GM12892 (cell line): Measurements from ENCODE around the gene FGL2.
"Not testable (repeated sequence)": the region's sequence is repeated elsewhere in the genome, so short reads cannot be mapped to it uniquely, and the experiment has no call there.

Experiments
- DNase-seq: peaks from one replicate; pipeline ENCODE4 v3.0.0; 2011; ENCODE audit not compliant: insufficient read length
- FAIRE-seq: peaks from 2 replicates; lab custom pipeline; 2011; peaks lifted over from hg19 to GRCh38; lab: Jason Lieb, UNC
- POLR2A ChIP-seq: IDR thresholded peaks from 2 replicates; pipeline ENCODE4 v1.6.1; 2011; ENCODE audit warnings: low read depth, low read length, control low read depth
- POLR2AphosphoS5 ChIP-seq: IDR thresholded peaks from 2 replicates; pipeline ENCODE4 v1.6.1; 2011; ENCODE audit warnings: low read depth, low read length, control low read depth
- TAF1 ChIP-seq: IDR thresholded peaks from 2 replicates; pipeline ENCODE4 v1.6.1; 2011; ENCODE audit warnings: low read depth, mild to moderate bottlenecking, control low read depth, low read length, borderline replicate concordance

FGL2 gene

DNA sequence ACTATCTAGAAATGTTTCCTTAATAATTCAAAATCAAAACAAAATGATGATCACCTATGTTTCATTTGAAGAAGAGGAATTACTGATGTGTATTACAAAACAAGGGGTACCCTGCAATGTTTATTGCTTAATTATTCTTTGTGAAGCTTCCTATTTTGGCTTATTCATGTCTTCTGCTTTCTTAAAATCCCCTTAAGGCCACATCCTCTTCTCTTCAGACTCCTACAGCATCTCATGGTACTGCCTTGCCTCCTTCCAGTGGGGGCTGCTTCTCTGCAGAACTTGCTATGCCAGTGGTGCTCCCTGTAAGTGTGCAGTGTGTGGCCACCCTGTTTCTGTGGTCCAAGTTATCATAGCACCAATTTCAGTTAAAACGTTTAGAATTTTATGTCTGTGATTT is 42.2 kb downstream of the FGL2 start:
- FAIRE-seq (peak; percentile 82), DNase-seq (no peak)

DNA sequence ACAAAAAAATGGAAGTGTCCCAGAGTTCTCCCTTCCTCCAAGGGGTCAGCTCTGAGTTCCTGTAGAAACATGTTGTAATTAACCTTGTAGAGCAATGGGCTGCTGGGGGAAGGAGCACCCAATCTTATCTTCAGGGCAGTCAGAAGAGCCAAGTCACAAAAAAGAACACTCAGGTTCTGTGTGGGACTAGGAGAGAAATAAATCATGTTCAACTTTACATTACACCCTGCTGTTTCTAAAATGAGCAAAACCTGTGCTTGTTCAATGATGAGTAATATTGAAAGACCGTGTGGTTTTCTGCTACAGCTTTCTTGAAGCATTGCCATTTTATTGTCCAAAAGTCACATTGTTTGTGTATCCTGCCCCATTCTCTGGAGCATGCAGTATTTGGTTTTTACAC is 42.6 kb downstream of the FGL2 start:
- peak; percentile 99 for FAIRE-seq
- not testable (repeated sequence) for DNase-seq

More for the DNA sequence above, 42.2 kb downstream of the FGL2 start:
- TF ChIP-seq POLR2A (no peak), TAF1 (no peak), POLR2AphosphoS5 (no peak)

DNA sequence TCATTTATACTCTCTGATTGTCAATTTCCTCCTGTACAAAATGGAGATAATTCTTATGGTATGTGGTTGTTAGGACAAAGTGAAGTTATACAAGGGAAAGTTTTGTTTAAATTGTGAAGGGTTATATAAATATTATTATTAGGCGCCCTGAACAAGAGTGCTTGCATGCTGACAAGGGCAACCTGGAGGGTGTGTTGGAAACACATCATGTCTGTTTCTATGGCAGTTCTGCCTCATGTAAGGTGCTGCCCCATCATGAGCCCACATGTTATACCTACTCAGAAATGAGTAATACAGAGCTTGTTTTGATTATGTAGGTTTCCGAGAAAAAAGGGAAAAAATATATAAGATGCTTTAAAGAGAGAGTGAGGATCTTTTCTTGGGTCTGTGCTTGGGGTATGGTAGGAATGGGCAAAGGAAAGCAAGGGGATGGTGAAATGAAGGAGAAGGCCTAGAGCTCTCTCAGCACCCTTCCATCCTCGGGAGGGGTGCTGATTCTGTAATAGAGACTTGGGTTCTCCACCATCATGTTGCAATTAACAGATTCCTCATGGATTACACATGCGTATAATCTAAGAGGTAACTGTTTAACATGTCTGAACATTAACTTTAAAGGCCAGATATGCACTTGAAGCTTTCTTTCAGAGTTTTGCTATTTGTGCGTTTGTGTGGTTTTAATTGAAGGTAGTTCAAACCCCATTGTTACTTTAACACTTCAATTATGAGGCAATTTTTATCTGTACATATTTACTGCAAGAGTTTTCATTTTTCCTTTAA is 43.8 kb downstream of the FGL2 start:
- not testable (repeated sequence) for DNase-seq
- peak; percentile 73 for FAIRE-seq

DNA sequence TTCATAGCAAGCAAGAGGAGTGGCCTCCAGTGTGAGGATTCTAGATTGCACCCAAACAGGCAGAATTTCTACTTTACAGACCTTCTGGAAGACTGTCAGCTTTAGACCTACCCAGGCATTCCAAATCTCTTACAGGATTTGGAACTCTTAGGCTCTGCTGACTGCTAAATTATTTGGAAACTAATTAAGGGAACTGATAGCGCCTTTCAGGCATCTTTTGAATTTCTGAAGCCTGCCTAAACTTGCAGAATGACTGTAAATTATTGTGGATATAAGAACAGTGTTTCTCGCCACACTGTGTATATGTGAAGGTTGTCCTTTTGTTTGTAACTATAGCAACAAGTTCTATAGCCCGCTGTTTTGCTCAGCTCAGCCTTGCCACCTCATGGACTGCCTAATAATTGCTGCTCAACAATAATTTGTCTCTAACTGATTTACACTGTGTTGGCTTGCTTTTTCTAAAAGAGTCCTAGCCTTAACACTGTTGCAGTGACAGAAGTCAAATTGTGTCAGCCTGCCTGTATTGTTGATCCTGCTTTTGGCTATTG is 44.6 kb downstream of the FGL2 start:
- DNase-seq, result not testable (repeated sequence)
- FAIRE-seq, result peak; percentile 98

DNA sequence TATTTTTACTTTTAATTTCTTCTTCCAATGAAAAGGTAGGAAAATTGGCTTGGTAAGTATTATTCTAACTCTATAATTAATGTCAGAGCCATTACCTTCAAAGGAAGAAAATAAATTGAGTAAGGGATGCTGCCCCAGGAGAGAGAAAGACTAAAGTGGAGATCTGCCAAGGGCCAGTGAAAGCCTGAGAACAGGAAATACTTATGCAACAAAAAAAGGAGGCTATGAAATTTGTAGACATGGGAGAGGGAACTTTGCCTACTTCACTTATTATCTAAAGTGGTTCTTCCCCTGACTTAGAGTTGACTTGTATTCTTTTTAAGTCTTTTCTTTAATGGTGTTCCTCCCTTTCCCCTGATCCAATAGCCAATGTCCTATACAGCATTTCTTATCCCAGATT is 47.4 kb downstream of the FGL2 start:
- not testable (repeated sequence) for DNase-seq, FAIRE-seq
